Measurements from ENCODE around the gene HEXA. TPM values are rescaled to one million over a fixed set of nuclear protein-coding genes. Genes with fewer than 3 reads are reported as not detected.

The HEXA gene
- polyA plus RNA-seq, 6 donors from 2014 or later = 106 to 172 (median 134) TPM

DNA sequence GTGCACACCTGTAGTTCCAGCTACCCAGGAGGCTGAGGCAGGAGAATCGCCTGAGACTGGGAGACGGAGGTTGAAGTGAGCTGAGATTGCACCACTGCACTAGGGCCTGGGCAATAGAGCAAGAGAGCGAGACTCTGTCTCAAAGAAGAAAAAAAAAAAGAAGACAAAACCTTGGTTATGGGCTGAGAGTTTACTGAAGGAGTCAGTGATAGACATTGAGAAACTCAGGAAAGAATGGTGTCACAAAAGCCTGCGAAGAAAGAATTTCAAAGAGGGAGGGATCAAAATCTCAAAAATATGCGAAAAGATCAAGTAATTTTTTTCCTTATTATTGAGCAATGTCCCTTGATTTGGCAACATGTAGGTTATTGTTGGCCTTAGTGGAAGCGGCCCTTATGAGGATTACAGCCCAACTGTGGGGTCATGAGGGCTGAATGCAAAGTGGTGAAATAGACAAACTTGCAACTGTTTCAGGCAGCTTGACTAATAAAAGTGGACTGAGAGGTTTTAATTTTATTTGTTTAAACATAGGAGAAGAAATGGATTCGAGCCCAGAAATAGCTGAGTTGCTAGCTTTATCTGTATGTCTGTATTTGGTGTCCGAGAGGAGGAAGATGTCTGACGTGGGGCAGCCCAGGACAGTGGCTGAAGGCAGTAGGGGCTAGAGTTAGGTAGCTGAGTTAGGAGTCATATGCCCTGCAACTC is 37.0 kb downstream of the HEXA start:
- no peak overlapping the region for H3K4me3 Mint-ChIP-seq
- DNase-seq (no peak), ATAC-seq (ENCODE audit: low read depth in 2 of 2) (no peak)
- H3K27me3 Mint-ChIP-seq = no peaks in the 10 kb centered on the region
- H3K27ac Mint-ChIP-seq = peak overlapping the region in 3 of 6 donors; percentile 23 to 43 (median 38)
- no peaks in the 10 kb centered on the region for H3K4me1 Mint-ChIP-seq
- H3K9me3 Mint-ChIP-seq = no peaks in the 10 kb centered on the region
- peaks cover 15 to 24% of the 10 kb centered on the region in 2 donors for H3K36me3 Mint-ChIP-seq

- Mint-ChIP-seq H3K27ac (no peak overlapping the region), H3K4me1 (no peaks in the 10 kb centered on the region), H3K9me3 (no peaks in the 10 kb centered on the region), H3K4me3 (no peak overlapping the region), H3K27me3 (no peaks in the 10 kb centered on the region), H3K36me3 (peaks cover 20 to 24% of the 10 kb centered on the region in 2 donors)
- no peak for ATAC-seq (ENCODE audit: low read depth in 2 of 2)
- no peak for DNase-seq
Measured at GRCh38 chr15:72338148-72338547, 37.7 kb downstream of the HEXA start.

GRCh38 chr15:72334842-72335241 is 41.0 kb downstream of the HEXA start:
- ATAC-seq (ENCODE audit: low read depth in 2 of 2) = no peak

DNA sequence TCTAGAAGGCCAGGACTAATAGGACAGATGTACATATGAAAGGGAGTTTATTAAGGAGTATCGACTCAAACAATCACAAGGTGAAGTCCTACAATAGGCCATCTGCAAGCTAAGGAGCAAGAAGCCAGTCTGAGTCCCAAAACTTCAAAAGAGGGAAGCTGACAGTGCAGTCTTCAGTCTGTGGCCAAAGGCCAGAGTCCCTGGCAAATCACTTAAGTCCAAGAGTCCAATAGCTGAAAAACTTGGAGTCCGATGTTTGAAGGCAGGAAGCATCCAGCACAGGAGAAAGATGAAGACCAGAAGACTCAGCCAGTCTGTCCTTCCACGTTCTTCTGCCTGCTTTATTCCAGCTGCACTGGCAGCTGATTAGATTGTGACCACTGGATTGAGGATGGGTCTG is 44.8 kb downstream of the HEXA start:
- Mint-ChIP-seq H3K4me3 (no peak overlapping the region), H3K27me3 (no peaks in the 10 kb centered on the region), H3K27ac (no peak overlapping the region), H3K9me3 (no peaks in the 10 kb centered on the region), H3K4me1 (no peaks in the 10 kb centered on the region), H3K36me3 (peaks cover 35 to 41% of the 10 kb centered on the region in 2 donors)
- no peak for DNase-seq
- ATAC-seq (ENCODE audit: low read depth in 2 of 2) = no peak

More at GRCh38 chr15:72334842-72335241, 41.0 kb downstream of the HEXA start:
- peaks cover 20 to 24% of the 10 kb centered on the region in 2 donors for H3K36me3 Mint-ChIP-seq
- H3K4me3 Mint-ChIP-seq = no peak overlapping the region
- H3K27ac Mint-ChIP-seq = no peak overlapping the region
- no peaks in the 10 kb centered on the region for H3K4me1 Mint-ChIP-seq
- no peaks in the 10 kb centered on the region for H3K27me3 Mint-ChIP-seq
- H3K9me3 Mint-ChIP-seq = no peaks in the 10 kb centered on the region
- DNase-seq = no peak

DNA sequence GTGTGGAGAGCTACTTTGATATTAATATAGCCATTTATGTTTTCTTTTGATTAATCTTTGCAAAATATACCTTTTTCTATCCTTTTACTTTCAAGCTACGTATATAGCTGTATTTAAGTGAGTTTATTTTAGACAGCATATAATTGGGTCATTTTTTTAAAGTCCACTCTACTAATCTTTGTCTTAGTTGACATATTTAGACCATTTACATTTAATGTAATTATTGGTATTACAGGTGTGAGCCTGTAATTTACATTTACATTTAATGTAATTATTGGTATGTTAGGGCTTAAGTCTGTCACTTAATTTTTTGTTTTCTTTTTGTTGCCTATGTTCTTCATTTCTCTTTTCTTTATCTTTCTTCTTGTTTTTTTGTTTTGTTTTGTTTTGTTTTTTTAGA is 52.1 kb downstream of the HEXA start:
- Mint-ChIP-seq H3K9me3 (peaks cover 7 to 14% (median 10%) of the 10 kb centered on the region in 7 donors), H3K36me3 (peaks cover 26 to 36% of the 10 kb centered on the region in 2 donors), H3K4me3 (peak overlapping the region in 2 of 8 donors; percentile 41 to 66), H3K4me1 (peaks cover 13 to 15% (median 14%) of the 10 kb centered on the region in 3 donors), H3K27me3 (peaks cover 0 to 9% (median 4%) of the 10 kb centered on the region in 3 donors), H3K27ac (peak overlapping the region in 3 of 6 donors; percentile 51 to 89 (median 54))
- ATAC-seq (ENCODE audit: low read depth in 2 of 2) (no peak), DNase-seq (no peak)

- peaks cover 6 to 17% (median 10%) of the 10 kb centered on the region in 7 donors for H3K9me3 Mint-ChIP-seq
- ATAC-seq (ENCODE audit: low read depth in 2 of 2) (peak; percentile 83 to 85), DNase-seq (peak; percentile 92)
- peak within 1 kb of the TSS; percentile 90 to 99 (median 98) for H3K27ac Mint-ChIP-seq
- H3K27me3 Mint-ChIP-seq = peaks cover 0 to 10% (median 4%) of the 10 kb centered on the region in 3 donors
- H3K4me3 Mint-ChIP-seq = peak within 1 kb of the TSS; percentile 82 to 94 (median 87)
- peaks cover 10 to 15% of the 10 kb centered on the region in 2 donors for H3K36me3 Mint-ChIP-seq
- peaks cover 17 to 22% (median 20%) of the 10 kb centered on the region in 3 donors for H3K4me1 Mint-ChIP-seq
Measured at GRCh38 chr15:72319985-72320671, 55.7 kb downstream of the HEXA start, which contains the start of gene CELF6. Gene CELF6 (minus strand): TSS chr15:72320157. CDS start chr15:72319874, 283 bp downstream.

DNA sequence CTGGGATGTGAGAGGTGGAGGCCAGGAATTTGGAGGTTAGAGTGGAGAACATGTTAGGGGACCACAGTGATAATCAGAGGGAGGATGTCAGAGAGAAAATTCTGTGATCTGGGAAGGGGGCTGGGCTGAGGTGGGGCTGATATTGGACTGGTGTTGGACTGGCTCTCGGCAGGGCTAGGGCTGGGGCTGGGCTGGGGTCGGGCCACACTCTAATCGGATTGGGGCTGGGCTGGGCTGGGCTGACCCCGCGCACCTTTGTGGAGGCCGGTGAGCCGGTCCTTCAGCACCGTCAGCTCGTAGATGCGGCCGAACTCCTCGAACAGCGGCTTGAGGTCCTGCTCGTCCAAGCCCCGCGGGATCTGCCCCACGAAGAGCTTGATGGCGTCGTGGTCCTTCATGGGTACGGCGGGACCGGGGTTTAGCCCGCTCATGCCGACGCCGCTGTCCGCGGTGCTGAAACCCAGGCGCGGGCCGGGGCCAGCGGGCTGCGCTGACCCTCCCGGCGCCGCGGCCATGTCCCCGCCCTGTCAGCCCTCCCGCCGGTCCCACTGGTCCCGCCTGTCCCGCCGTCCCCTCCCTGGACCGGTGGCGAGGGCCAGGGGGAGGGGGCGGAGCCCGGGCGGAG is 56.3 kb downstream of the HEXA start:
- DNase-seq (peak; percentile 52), ATAC-seq (ENCODE audit: low read depth in 2 of 2) (peak; percentile 5 to 11)
- Mint-ChIP-seq H3K4me1 (peaks cover 17 to 22% (median 20%) of the 10 kb centered on the region in 3 donors), H3K36me3 (peaks cover 7 to 8% of the 10 kb centered on the region in 2 donors), H3K27me3 (peaks cover 0 to 10% (median 4%) of the 10 kb centered on the region in 3 donors), H3K9me3 (peaks cover 1 to 14% (median 6%) of the 10 kb centered on the region in 7 donors), H3K27ac (peak overlapping the region; percentile 88 to 96 (median 92)), H3K4me3 (peak overlapping the region; percentile 61 to 90 (median 84))

- ATAC-seq (ENCODE audit: low read depth in 2 of 2) = no peak
- peak overlapping the region; percentile 68 to 90 (median 82) for H3K4me3 Mint-ChIP-seq
- no peak for DNase-seq
Measured at GRCh38 chr15:72318408-72318942, 57.3 kb downstream of the HEXA start.

GRCh38 chr15:72315706-72316370 is 60.0 kb downstream of the HEXA start:
- DNase-seq (no peak), ATAC-seq (ENCODE audit: low read depth in 2 of 2) (no peak)
- Mint-ChIP-seq H3K36me3 (no peaks in the 10 kb centered on the region), H3K27ac (no peak overlapping the region), H3K27me3 (peaks cover 0 to 5% (median 4%) of the 10 kb centered on the region in 3 donors), H3K4me3 (no peak overlapping the region), H3K9me3 (peaks cover 0 to 8% (median 0%) of the 10 kb centered on the region in 7 donors), H3K4me1 (peaks cover 16 to 20% (median 19%) of the 10 kb centered on the region in 3 donors)

More at GRCh38 chr15:72318408-72318942, 57.3 kb downstream of the HEXA start:
- H3K36me3 Mint-ChIP-seq = no peaks in the 10 kb centered on the region
- peaks cover 17 to 22% (median 20%) of the 10 kb centered on the region in 3 donors for H3K4me1 Mint-ChIP-seq
- peaks cover 0 to 8% (median 0%) of the 10 kb centered on the region in 7 donors for H3K9me3 Mint-ChIP-seq
- H3K27me3 Mint-ChIP-seq = peaks cover 0 to 5% (median 4%) of the 10 kb centered on the region in 3 donors
- peak overlapping the region; percentile 62 to 96 (median 92) for H3K27ac Mint-ChIP-seq

GRCh38 chr15:72313881-72314280 is 61.9 kb downstream of the HEXA start:
- H3K27me3 Mint-ChIP-seq = peaks cover 0 to 2% (median 0%) of the 10 kb centered on the region in 3 donors
- H3K9me3 Mint-ChIP-seq = peaks cover 0 to 4% (median 0%) of the 10 kb centered on the region in 7 donors
- DNase-seq (no peak), ATAC-seq (ENCODE audit: low read depth in 2 of 2) (no peak)
- no peaks in the 10 kb centered on the region for H3K36me3 Mint-ChIP-seq
- no peak overlapping the region for H3K4me3 Mint-ChIP-seq
- peaks cover 5 to 9% (median 6%) of the 10 kb centered on the region in 3 donors for H3K4me1 Mint-ChIP-seq
- H3K27ac Mint-ChIP-seq = peak overlapping the region in 2 of 6 donors; percentile 32 to 90

GRCh38 chr15:72313448-72313840 is 62.4 kb downstream of the HEXA start:
- H3K27me3 Mint-ChIP-seq = no peaks in the 10 kb centered on the region
- H3K36me3 Mint-ChIP-seq = no peaks in the 10 kb centered on the region
- H3K4me3 Mint-ChIP-seq = no peak overlapping the region
- H3K4me1 Mint-ChIP-seq = peaks cover under 1 to 5% (median 2%) of the 10 kb centered on the region in 3 donors
- H3K9me3 Mint-ChIP-seq = no peaks in the 10 kb centered on the region
- no peak for ATAC-seq (ENCODE audit: low read depth in 2 of 2)
- peak overlapping the region in 3 of 6 donors; percentile 21 to 90 (median 32) for H3K27ac Mint-ChIP-seq
- DNase-seq = no peak

DNA sequence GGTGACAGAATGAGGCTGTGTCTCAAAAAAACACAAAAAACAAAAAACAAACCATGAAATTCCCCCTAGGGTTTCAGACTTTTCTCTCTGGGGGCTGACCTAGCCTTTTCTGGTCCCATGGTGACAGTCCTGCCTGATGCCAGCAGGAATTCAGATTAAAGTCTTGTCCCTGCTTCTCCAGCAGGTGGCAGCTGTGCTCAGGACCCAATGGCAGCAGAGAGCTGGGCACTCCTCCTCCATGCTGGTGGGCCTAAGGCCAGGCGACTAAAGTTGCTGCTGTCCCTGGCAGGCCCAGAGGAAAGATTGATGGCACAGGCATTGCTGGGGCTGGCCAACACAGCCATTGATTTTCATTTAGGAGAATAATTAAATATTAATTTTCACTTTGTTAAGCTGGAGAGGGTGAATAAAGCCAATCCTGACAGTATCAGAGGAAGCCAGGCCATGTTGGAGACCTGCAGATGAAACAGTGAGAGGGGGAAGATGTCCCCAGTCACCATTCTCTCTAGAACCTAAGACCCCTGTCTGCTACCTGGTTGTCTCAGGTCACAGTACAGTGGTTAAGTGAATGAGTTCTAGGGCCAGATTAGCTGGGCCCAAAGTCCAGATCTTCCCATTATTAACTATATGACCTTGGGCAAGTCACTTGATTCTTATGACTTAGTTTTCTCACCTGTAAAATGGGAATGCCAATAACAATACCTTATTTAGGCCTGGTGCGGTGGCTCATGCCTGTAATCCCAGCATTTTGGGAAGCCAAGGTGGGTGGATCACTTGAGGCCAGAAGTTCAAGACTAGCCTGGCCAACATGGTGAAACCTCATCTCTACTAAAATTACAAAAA is 63.0 kb downstream of the HEXA start:
- H3K27ac Mint-ChIP-seq = peak overlapping the region in 4 of 6 donors; percentile 19 to 75 (median 36)
- ATAC-seq (ENCODE audit: low read depth in 2 of 2) = peak; percentile 90 to 92
- no peaks in the 10 kb centered on the region for H3K36me3 Mint-ChIP-seq
- H3K9me3 Mint-ChIP-seq = no peaks in the 10 kb centered on the region
- H3K4me1 Mint-ChIP-seq = no peaks in the 10 kb centered on the region
- H3K4me3 Mint-ChIP-seq = no peak overlapping the region
- no peaks in the 10 kb centered on the region for H3K27me3 Mint-ChIP-seq
- peak; percentile 56 for DNase-seq
